B cell (primary cell): Measurements from ENCODE around the gene FRS3. TPM values are rescaled to one million over a fixed set of nuclear protein-coding genes. Genes with fewer than 3 reads are reported as not detected.

Experiments used
- ATAC-seq: fragments of 200-7000 bp; cut with Tn5 transposase; one replicate; pipeline ENCODE4 v1.10.0; 2021; ENCODE audit warnings: low read depth, mild to moderate bottlenecking, moderate number of reproducible peaks, moderate library complexity
- CTCF ChIA-PET: fragments of 350-600 bp; sonication (Branson Sonifier 250); formaldehyde crosslinking; loops from one replicate; lab custom pipeline; 2021; ENCODE audit warnings: antibody characterized with exemption, inconsistent platforms; lab: Charles Lee
- POLR2A ChIA-PET: fragments of 350-600 bp; sonication (Branson Sonifier 250); formaldehyde crosslinking; loops from one replicate; lab custom pipeline; 2021; ENCODE audit warnings: antibody characterized with exemption; lab: Charles Lee
- DNase-seq: peaks from one replicate; pipeline ENCODE4 v3.0.0; 2013
- H2AFZ ChIP-seq: 2 replicates; pipeline ENCODE4 v1.6.1; 2012; ENCODE audit warnings: mild to moderate bottlenecking, low read depth, low read length; ENCODE audit not compliant: insufficient read depth, poor library complexity, severe bottlenecking
- H3K27ac ChIP-seq, 2 donors: 1 replicate in 1 of 2; 2 replicates in 1 of 2; pipeline ENCODE4 v1.5.1; 2012 to 2013; ENCODE audit warnings: low read length in 2 of 2, mild to moderate bottlenecking in 2 of 2, moderate library complexity in 1 of 2
- H3K27me3 ChIP-seq, 4 experiments: fragments of 200-600 bp in 1 of 4; sonication (generic) in 1 of 4; replicated peaks in 1 of 4; 1 replicate in 2 of 4; 2 replicates in 2 of 4; pipeline versions ENCODE4 v1.6.1 to v1.7.0; 2013 to 2016; ENCODE audit warnings: low read length in 3 of 4, mild to moderate bottlenecking in 2 of 4, mixed read lengths in 1 of 4, moderate library complexity in 1 of 4; ENCODE audit not compliant: insufficient read depth in 4 of 4, control insufficient read depth in 3 of 4; ENCODE audit errors: control extremely low read depth in 1 of 4
- H3K36me3 ChIP-seq, 2 experiments: replicated peaks in 1 of 2; 1 replicate in 1 of 2; 2 replicates in 1 of 2; pipeline versions ENCODE4 v1.6.1 to v1.7.1; 2013; ENCODE audit warnings: low read length in 1 of 2; ENCODE audit not compliant: insufficient read depth in 2 of 2, control insufficient read depth in 1 of 2; ENCODE audit errors: control extremely low read depth in 1 of 2, extremely low read depth in 1 of 2
- H3K4me1 ChIP-seq, 2 donors: fragments of 200-600 bp in 1 of 2; sonication (generic) in 1 of 2; 1 replicate in 1 of 2; 2 replicates in 1 of 2; pipeline versions ENCODE4 v1.5.1 to v1.6.1; 2013 to 2017; ENCODE audit warnings: low read length in 2 of 2; ENCODE audit not compliant: control insufficient read depth in 2 of 2, insufficient read depth in 2 of 2
- H3K4me2 ChIP-seq: replicated peaks from 2 replicates; pipeline ENCODE3; 2012; ENCODE audit warnings: mild to moderate bottlenecking, low read depth, low read length; ENCODE audit not compliant: poor library complexity, severe bottlenecking
- H3K4me3 ChIP-seq, 5 experiments: fragments of 200-600 bp in 1 of 5; sonication (generic) in 1 of 5; 1 replicate in 3 of 5; 2 replicates in 2 of 5; pipeline versions ENCODE4 v1.5.1 to v1.7.0; 2011 to 2016; ENCODE audit warnings: low read length in 4 of 5, mild to moderate bottlenecking in 4 of 5, low read depth in 2 of 5, control low read depth in 1 of 5, moderate library complexity in 1 of 5; ENCODE audit not compliant: insufficient read depth in 1 of 5; ENCODE audit errors: control extremely low read depth in 1 of 5, extremely low read depth in 1 of 5
- H3K79me2 ChIP-seq: fragments of 200-600 bp; sonication (generic); one replicate; pipeline ENCODE4 v1.6.0; 2016; ENCODE audit warnings: low read length; ENCODE audit not compliant: control insufficient read depth, insufficient read depth
- H3K9ac ChIP-seq: fragments of 200-600 bp; sonication (generic); 2 replicates; pipeline ENCODE4 v1.6.1; 2017; ENCODE audit warnings: mild to moderate bottlenecking, low read length, moderate library complexity
- H3K9me3 ChIP-seq, 3 donors: one replicate each; pipeline versions ENCODE4 v1.6.1 to v1.7.1; 2013; ENCODE audit warnings: low read length in 2 of 3; ENCODE audit not compliant: control insufficient read depth in 2 of 3, insufficient read depth in 1 of 3; ENCODE audit errors: control extremely low read depth in 1 of 3
- H4K20me1 ChIP-seq: 2 replicates; pipeline ENCODE4 v1.6.0; 2012; ENCODE audit warnings: mild to moderate bottlenecking, low read length; ENCODE audit not compliant: insufficient read depth, control insufficient read depth, poor library complexity, severe bottlenecking
- H3K27ac Mint-ChIP-seq: one replicate; pipeline ENCODE4 v1.8.0; 2021; ENCODE audit warnings: mixed read lengths
- H3K27me3 Mint-ChIP-seq: one replicate; pipeline ENCODE4 v1.8.0; 2021; ENCODE audit warnings: mixed read lengths
- H3K4me1 Mint-ChIP-seq: one replicate; pipeline ENCODE4 v1.8.0; 2021; ENCODE audit warnings: mixed read lengths
- H3K4me3 Mint-ChIP-seq: one replicate; pipeline ENCODE4 v1.8.0; 2021; ENCODE audit warnings: mixed read lengths
- H3K9me3 Mint-ChIP-seq: one replicate; pipeline ENCODE4 v1.8.0; 2022; ENCODE audit warnings: mixed read lengths; ENCODE audit not compliant: insufficient read depth
- EZH2 ChIP-seq: IDR thresholded peaks from 2 replicates; pipeline ENCODE4 v1.6.1; 2012; ENCODE audit warnings: borderline replicate concordance, low read depth, mild to moderate bottlenecking, moderate library complexity, low read length; ENCODE audit not compliant: insufficient read depth, poor library complexity, severe bottlenecking
- WGBS: methylation state at CpG from one replicate; pipeline ENCODE4 v1.1.5; 2013; ENCODE audit warnings: missing lambda C conversion rate; ENCODE audit not compliant: insufficient coverage; 5-methylcytosine and 5-hydroxymethylcytosine counted together
- intact Hi-C: fragments of 100-400 bp; cut with micrococcal nuclease; formaldehyde crosslinking; loops from one replicate; pipeline ENCODE4 v1.10.0; 2022
- polyA plus RNA-seq: library from polyadenylated mRNA; depleted of rRNA; stranded (reverse); fragments of >200 nt; gene quantifications from 2 replicates; pipeline ENCODE4 v1.2.3, GENCODE V29; 2012
- total RNA-seq, 2 donors: library from RNA; stranded (reverse); fragments of 120-200 nt in 1 of 2; gene quantifications; 1 replicate in 1 of 2; 2 replicates in 1 of 2; pipeline versions ENCODE4 v1.2.3 to v1.2.4, GENCODE V29; 2013 to 2022
- TF ChIP-seq, protein P1 (sequence below): fragments of 200-600 bp; IDR thresholded peaks from one replicate; pipeline ENCODE4 v1.8.0; 2022; ENCODE audit warnings: antibody characterized with exemption, mild to moderate bottlenecking

The FRS3 gene
- total and polyA plus RNA-seq, 2 donors (not counting 1 experiment from before 2014, with no cell fraction given) = 9.8 to 12.0 TPM

DNA sequence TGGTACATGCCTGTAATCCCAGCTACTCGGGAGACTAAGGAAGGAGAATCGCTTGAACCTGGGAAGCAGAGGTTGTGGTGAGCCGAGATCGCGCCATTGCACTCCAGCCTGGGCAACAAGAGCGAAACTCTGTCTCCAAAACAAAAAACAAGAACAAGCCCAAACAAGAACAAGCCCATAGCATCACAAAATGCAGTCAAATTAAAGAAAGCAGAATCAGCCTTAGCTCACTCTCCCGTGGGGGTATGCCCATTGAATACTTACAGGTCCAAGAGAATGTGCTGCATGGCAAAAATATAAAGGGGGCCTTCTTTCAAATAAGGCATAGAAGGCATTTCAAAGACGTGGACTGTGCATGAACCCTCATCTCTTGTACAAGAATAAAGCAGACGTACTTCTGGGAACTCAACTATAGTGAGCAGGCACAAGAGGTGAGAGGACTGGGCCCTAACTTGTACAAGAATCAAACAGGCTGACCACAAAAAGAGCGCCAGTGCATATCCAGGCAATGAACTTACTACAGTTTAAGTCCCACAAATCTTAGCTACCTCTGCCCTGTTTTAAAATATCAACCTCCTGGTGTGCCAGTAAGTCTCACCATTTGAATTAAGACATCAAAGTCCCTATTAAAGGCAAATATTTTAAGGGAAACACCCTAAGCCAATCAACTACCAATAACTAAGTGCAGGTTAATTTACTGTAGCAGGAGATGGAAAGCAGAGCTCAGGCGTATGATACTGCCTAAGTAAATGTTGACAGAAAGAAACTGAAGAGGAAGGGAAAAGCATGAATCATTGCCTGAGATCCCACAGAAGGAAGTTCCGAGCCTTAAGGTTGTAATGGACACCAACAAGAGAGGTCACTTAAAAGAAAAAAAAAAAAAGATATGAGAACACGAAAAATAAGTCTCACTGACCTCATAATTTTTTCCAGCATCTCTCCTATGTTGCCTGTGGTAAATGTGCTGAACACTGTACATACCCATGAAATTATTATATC lies 45.2 kb upstream of the FRS3 start:
- 92% methylated on average over 9 of the region's 13 CpGs for WGBS
- CTCF ChIA-PET = interaction anchor here (0.6 to 1.0 kb wide), 2 partner anchors 220 to 375 kb away, joined by 3 read pairs; no protein-coding TSS in a partner anchor
- no peaks in the 10 kb centered on the region for H3K79me2 ChIP-seq
- no peak for ATAC-seq
- no peak overlapping the region for H3K4me3 ChIP-seq
- no peak overlapping the region for H3K27ac ChIP-seq
- no peaks in the 10 kb centered on the region for H3K4me1 Mint-ChIP-seq
- intact Hi-C loops = no loop called here
- H3K36me3 ChIP-seq = no peaks in the 10 kb centered on the region
- no peaks in the 10 kb centered on the region for H3K9me3 Mint-ChIP-seq
- TF ChIP-seq, protein P1, sequence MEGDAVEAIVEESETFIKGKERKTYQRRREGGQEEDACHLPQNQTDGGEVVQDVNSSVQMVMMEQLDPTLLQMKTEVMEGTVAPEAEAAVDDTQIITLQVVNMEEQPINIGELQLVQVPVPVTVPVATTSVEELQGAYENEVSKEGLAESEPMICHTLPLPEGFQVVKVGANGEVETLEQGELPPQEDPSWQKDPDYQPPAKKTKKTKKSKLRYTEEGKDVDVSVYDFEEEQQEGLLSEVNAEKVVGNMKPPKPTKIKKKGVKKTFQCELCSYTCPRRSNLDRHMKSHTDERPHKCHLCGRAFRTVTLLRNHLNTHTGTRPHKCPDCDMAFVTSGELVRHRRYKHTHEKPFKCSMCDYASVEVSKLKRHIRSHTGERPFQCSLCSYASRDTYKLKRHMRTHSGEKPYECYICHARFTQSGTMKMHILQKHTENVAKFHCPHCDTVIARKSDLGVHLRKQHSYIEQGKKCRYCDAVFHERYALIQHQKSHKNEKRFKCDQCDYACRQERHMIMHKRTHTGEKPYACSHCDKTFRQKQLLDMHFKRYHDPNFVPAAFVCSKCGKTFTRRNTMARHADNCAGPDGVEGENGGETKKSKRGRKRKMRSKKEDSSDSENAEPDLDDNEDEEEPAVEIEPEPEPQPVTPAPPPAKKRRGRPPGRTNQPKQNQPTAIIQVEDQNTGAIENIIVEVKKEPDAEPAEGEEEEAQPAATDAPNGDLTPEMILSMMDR = no peak
- TF ChIP-seq EZH2 = no peak
- H3K4me1 ChIP-seq = no peaks in the 10 kb centered on the region
- H3K4me3 Mint-ChIP-seq = no peak overlapping the region
- no peaks in the 10 kb centered on the region for H3K27me3 Mint-ChIP-seq
- H2AFZ ChIP-seq = no peak overlapping the region
- POLR2A ChIA-PET = interaction anchor here (0.7 kb wide), 1 partner anchor 352 kb away, joined by 4 read pairs; no protein-coding TSS in a partner anchor
- H3K27me3 ChIP-seq = no peaks in the 10 kb centered on the region
- H3K9ac ChIP-seq = no peak overlapping the region
- H4K20me1 ChIP-seq = no peaks in the 10 kb centered on the region
- DNase-seq = no peak
- H3K27ac Mint-ChIP-seq = no peak overlapping the region
- no peaks in the 10 kb centered on the region for H3K9me3 ChIP-seq
- H3K4me2 ChIP-seq = no peak overlapping the region

DNA sequence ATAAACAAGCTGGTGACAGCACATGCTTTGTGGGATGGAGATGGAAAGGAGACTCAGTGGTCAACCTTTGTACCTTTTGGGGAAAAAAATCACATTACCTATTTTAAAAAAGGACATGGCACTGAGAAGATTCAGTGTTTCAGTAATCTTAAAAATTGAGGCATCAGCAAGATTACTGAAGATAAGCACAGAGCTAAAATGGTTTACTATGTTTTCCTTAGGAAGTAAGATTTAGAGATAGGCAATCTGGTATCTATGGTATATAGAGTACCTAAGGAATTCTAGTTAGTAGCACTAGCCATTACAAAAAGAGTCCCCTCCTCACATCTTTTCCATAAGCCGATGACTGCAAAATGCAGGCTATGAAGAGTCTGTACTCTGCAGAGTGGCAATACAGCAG lies 43.5 kb upstream of the FRS3 start:
- no peaks in the 10 kb centered on the region for H3K36me3 ChIP-seq
- no peak overlapping the region for H2AFZ ChIP-seq
- Mint-ChIP-seq H3K27ac (no peak overlapping the region), H3K4me3 (no peak overlapping the region), H3K4me1 (no peaks in the 10 kb centered on the region), H3K9me3 (no peaks in the 10 kb centered on the region), H3K27me3 (no peaks in the 10 kb centered on the region)
- ATAC-seq (no peak), DNase-seq (no peak)
- H3K4me3 ChIP-seq = no peak overlapping the region
- no peak overlapping the region for H3K9ac ChIP-seq
- ChIA-PET POLR2A (no interaction called here), CTCF (interaction anchor here (1.0 to 1.2 kb wide), 2 partner anchors 8 to 27 kb away, joined by 3 to 4 read pairs; no protein-coding TSS in a partner anchor)
- H3K4me1 ChIP-seq = no peaks in the 10 kb centered on the region
- H4K20me1 ChIP-seq = no peaks in the 10 kb centered on the region
- intact Hi-C loops = no loop called here
- H3K9me3 ChIP-seq = no peaks in the 10 kb centered on the region
- H3K27me3 ChIP-seq = no peaks in the 10 kb centered on the region
- H3K27ac ChIP-seq = no peak overlapping the region
- TF ChIP-seq, protein P1 = no peak
- TF ChIP-seq EZH2 = no peak
- WGBS = 100% methylated on average over 1 of the region's 1 CpG
- H3K4me2 ChIP-seq = no peak overlapping the region
- no peaks in the 10 kb centered on the region for H3K79me2 ChIP-seq
